Measurements from ENCODE around the gene GET3.
"Not testable (repeated sequence)": the region's sequence is repeated elsewhere in the genome, so short reads cannot be mapped to it uniquely, and the experiment has no call there.

GET3 gene

GRCh38 chr19:12794196-12794941, 57.1 kb downstream of the GET3 start:
- H3K9ac ChIP-seq (ENCODE audit: low read length): peak overlapping the region; percentile 77
- H3K27me3 ChIP-seq (ENCODE audit: control insufficient read depth, insufficient read depth, low read length): peaks cover 7% of the 10 kb centered on the region; the same call in 1 of the 2 replicates
- peaks cover 23% of the 10 kb centered on the region for H3K4me1 ChIP-seq (ENCODE audit: control insufficient read depth, insufficient read depth, low read length)
- H3K4me3 ChIP-seq (ENCODE audit: low read depth, low read length): peak overlapping the region; percentile 65
- peak overlapping the region; percentile 94 for H3K27ac ChIP-seq (ENCODE audit: low read depth, low read length)
- no peaks in the 10 kb centered on the region for H3K9me3 ChIP-seq (ENCODE audit: control insufficient read depth, insufficient read depth, low read depth, low read length)
- H3K36me3 ChIP-seq (ENCODE audit: control insufficient read depth, insufficient read depth, low read length): peaks cover 7% of the 10 kb centered on the region

DNA sequence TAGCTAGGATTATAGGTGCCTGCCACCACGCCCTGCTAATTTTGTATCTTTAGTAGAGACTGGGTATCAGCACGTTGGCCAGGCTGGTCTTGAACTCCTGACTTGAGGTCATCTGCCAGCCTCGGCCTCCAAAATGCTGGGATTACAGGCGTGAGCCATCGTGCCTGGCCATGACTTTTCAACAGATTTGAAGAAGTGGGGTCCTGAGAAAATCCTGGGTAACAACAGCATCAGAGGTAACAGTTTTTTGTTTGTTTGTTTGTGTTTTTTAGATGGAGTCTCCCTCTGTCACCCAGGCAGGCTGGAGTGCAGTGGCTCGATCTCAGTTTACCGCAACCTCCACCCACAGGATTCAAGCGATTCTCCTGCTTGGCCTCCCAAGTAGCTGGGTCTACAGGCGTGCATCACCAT, 57.7 kb downstream of the GET3 start:
- no peak overlapping the region for H3K4me3 ChIP-seq (ENCODE audit: low read depth, low read length)
- peaks cover 7% of the 10 kb centered on the region; the same call in 1 of the 2 replicates for H3K27me3 ChIP-seq (ENCODE audit: control insufficient read depth, insufficient read depth, low read length)
- H3K36me3 ChIP-seq (ENCODE audit: control insufficient read depth, insufficient read depth, low read length): peaks cover 13% of the 10 kb centered on the region
- H3K9ac ChIP-seq (ENCODE audit: low read length): no peak overlapping the region
- H3K9me3 ChIP-seq (ENCODE audit: control insufficient read depth, insufficient read depth, low read depth, low read length): no peaks in the 10 kb centered on the region
- H3K27ac ChIP-seq (ENCODE audit: low read depth, low read length): no peak overlapping the region
- H3K4me1 ChIP-seq (ENCODE audit: control insufficient read depth, insufficient read depth, low read length): peaks cover 22% of the 10 kb centered on the region

- Histone ChIP-seq H3K4me3 (ENCODE audit: low read depth, low read length) (no peak overlapping the region), H3K9ac (ENCODE audit: low read length) (no peak overlapping the region), H3K9me3 (ENCODE audit: control insufficient read depth, insufficient read depth, low read depth, low read length) (no peaks in the 10 kb centered on the region), H3K27me3 (ENCODE audit: control insufficient read depth, insufficient read depth, low read length) (no peaks in the 10 kb centered on the region), H3K36me3 (ENCODE audit: control insufficient read depth, insufficient read depth, low read length) (peaks cover 23% of the 10 kb centered on the region), H3K4me1 (ENCODE audit: control insufficient read depth, insufficient read depth, low read length) (peaks cover 20% of the 10 kb centered on the region), H3K27ac (ENCODE audit: low read depth, low read length) (no peak overlapping the region)
These were observed 59.1 kb downstream of the GET3 start for GRCh38 chr19:12796146-12797071.

DNA sequence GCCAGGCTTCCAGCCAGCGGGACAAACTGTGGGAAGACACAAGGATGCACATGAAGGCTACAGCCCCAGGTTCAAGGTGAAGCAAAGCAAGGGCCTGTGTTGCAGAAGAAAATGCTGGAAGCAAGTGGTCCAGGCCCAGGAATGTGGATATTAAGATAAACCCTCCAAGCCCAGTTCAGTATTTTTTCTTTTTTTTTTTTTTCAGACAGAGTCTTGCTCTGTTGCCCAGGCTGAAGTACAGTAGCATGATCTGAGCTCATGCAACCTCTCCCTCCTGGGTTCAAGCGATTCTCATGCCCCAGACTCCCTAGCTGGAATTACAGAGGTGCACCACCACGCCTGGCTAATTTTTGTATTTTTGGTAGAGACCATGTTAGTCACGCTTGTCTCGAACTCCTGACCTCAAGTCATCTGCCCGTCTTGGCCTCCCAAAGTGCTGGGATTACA, 59.9 kb downstream of the GET3 start:
- peaks cover 20% of the 10 kb centered on the region for H3K4me1 ChIP-seq (ENCODE audit: control insufficient read depth, insufficient read depth, low read length)
- no peak overlapping the region for H3K27ac ChIP-seq (ENCODE audit: low read depth, low read length)
- H3K9me3 ChIP-seq (ENCODE audit: control insufficient read depth, insufficient read depth, low read depth, low read length): no peaks in the 10 kb centered on the region
- no peaks in the 10 kb centered on the region; the same call in 1 of the 2 replicates for H3K27me3 ChIP-seq (ENCODE audit: control insufficient read depth, insufficient read depth, low read length)
- H3K36me3 ChIP-seq (ENCODE audit: control insufficient read depth, insufficient read depth, low read length): peaks cover 23% of the 10 kb centered on the region
- no peak overlapping the region for H3K4me3 ChIP-seq (ENCODE audit: low read depth, low read length)
- H3K9ac ChIP-seq (ENCODE audit: low read length): no peak overlapping the region

DNA sequence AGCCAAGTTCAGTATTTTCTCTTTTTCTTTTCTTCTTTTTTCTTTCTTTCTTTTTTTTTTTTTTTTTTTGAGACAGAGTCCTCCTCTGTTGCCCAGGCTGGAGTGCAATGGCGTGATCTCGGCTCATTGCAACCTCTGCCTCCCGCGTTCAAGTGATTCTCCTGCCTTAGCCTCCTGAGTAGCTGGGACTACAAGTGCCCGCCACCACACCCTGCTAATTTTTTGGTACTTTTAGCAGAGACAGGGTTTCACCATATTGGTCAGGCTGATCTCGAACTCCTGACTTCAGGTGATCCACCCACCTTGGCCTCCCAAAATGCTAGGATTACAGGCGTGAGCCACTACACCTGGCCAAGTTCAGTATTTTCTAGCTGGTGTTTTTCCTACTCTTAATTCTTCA, 60.3 kb downstream of the GET3 start:
- Histone ChIP-seq H3K4me1 (ENCODE audit: control insufficient read depth, insufficient read depth, low read length) (peaks cover 20% of the 10 kb centered on the region), H3K36me3 (ENCODE audit: control insufficient read depth, insufficient read depth, low read length) (peaks cover 23% of the 10 kb centered on the region)
- H3K9me3 ChIP-seq (ENCODE audit: control insufficient read depth, insufficient read depth, low read depth, low read length); H3K9ac ChIP-seq (ENCODE audit: low read length); H3K27ac ChIP-seq (ENCODE audit: low read depth, low read length); H3K27me3 ChIP-seq (ENCODE audit: control insufficient read depth, insufficient read depth, low read length); H3K4me3 ChIP-seq (ENCODE audit: low read depth, low read length): not testable (repeated sequence)
